ENCODE data around the gene STOX1. TPM values are rescaled to one million over a fixed set of nuclear protein-coding genes. Genes with fewer than 3 reads are reported as not detected.
A peak's percentile ranks its signal among the peaks of the same experiment; 100 is the strongest.

The STOX1 gene
- total and polyA plus RNA-seq, 2 of the 13 experiments (the other 11 are each of a cell fraction or from before 2014, with no cell fraction given) = 2.5 to 6.0 TPM

DNA sequence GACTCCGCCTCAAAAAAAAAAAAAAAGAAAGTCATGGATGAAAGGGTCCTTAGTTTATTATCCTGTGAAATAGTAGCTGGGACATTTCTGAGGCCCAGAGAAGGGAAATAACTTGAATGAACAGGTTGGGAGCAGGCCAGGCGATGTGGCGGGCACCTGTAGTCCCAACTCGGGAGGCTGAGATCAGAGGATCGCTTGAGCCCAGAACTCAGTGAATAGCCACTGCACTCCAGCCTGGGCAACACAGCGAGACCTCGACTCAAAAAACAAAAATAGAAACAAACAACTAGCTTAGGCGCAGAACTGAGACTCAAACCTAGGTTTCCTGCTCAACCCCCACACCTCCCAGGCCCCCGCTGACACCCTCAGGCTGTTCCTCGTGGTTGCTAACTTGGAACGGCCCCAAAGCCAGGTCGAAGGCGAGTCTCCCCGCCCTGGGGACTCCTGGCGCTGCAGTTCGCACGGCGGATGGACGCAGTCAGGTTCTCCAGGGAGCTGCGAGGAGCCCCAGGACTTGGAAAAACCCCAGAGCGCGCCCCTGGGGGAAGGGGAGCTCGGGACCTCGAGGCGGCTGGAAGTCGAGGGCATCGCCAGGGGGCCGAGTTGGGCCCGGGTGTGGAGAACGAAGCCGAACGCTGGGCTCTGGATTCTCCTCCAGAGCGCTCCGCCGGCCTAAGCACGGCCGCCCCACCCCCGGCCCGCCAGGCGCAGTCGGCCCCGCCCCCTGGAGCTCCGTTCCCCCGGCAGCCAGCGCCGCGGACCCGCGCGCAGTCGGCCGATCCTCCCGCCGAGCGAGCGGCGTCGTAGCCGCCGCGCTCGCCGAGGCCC is at the start of gene STOX1 (continued):
- TF ChIP-seq BRCA1 (CRISPR knock-in tag; IDR thresholded peaks at IDR 0.05) (no peak), SETDB1 (CRISPR knock-in tag; IDR thresholded peaks at IDR 0.05; ENCODE audit: borderline replicate concordance) (no peak), SRY (CRISPR knock-in tag; IDR thresholded peaks at IDR 0.05) (no peak), MTF1 (CRISPR knock-in tag; IDR thresholded peaks at IDR 0.05) (no peak), SAP130 (CRISPR knock-in tag; IDR thresholded peaks at IDR 0.05; ENCODE audit: low read depth) (0 out of 2 replicates have a peak, but pooled peaks have one; percentile 43), ARID2 (CRISPR knock-in tag; IDR thresholded peaks at IDR 0.05; ENCODE audit: borderline replicate concordance) (0 out of 2 replicates have a peak, but pooled peaks have one; percentile 28), ZFP37 (CRISPR knock-in tag; IDR thresholded peaks at IDR 0.05; ENCODE audit: borderline replicate concordance) (no peak), ZSCAN31 (CRISPR knock-in tag; IDR thresholded peaks at IDR 0.05; ENCODE audit: low read depth) (no peak), WIZ (CRISPR knock-in tag; IDR thresholded peaks at IDR 0.05) (no peak), ZNF350 (CRISPR knock-in tag; IDR thresholded peaks at IDR 0.05; ENCODE audit: borderline replicate concordance, low read depth) (peak; percentile 55; the same call in 1 of the 2 replicates), POGZ (CRISPR knock-in tag; IDR thresholded peaks at IDR 0.05) (0 out of 2 replicates have a peak, but pooled peaks have one; percentile 15), MAFG (CRISPR knock-in tag; IDR thresholded peaks at IDR 0.05) (no peak), KMT2B (CRISPR knock-in tag; IDR thresholded peaks at IDR 0.05) (peak; percentile 60), ZFP36 (IDR thresholded peaks at IDR 0.05; ENCODE audit: borderline replicate concordance, low read depth, low read length, partially characterized antibody) (no peak)
- TF ChIP-seq, protein P1, sequence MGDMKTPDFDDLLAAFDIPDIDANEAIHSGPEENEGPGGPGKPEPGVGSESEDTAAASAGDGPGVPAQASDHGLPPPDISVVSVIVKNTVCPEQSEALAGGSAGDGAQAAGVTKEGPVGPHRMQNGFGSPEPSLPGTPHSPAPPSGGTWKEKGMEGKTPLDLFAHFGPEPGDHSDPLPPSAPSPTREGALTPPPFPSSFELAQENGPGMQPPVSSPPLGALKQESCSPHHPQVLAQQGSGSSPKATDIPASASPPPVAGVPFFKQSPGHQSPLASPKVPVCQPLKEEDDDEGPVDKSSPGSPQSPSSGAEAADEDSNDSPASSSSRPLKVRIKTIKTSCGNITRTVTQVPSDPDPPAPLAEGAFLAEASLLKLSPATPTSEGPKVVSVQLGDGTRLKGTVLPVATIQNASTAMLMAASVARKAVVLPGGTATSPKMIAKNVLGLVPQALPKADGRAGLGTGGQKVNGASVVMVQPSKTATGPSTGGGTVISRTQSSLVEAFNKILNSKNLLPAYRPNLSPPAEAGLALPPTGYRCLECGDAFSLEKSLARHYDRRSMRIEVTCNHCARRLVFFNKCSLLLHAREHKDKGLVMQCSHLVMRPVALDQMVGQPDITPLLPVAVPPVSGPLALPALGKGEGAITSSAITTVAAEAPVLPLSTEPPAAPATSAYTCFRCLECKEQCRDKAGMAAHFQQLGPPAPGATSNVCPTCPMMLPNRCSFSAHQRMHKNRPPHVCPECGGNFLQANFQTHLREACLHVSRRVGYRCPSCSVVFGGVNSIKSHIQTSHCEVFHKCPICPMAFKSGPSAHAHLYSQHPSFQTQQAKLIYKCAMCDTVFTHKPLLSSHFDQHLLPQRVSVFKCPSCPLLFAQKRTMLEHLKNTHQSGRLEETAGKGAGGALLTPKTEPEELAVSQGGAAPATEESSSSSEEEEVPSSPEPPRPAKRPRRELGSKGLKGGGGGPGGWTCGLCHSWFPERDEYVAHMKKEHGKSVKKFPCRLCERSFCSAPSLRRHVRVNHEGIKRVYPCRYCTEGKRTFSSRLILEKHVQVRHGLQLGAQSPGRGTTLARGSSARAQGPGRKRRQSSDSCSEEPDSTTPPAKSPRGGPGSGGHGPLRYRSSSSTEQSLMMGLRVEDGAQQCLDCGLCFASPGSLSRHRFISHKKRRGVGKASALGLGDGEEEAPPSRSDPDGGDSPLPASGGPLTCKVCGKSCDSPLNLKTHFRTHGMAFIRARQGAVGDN (CRISPR knock-in tag; IDR thresholded peaks at IDR 0.05) = peak; percentile 88
- TF ChIP-seq, protein P2, sequence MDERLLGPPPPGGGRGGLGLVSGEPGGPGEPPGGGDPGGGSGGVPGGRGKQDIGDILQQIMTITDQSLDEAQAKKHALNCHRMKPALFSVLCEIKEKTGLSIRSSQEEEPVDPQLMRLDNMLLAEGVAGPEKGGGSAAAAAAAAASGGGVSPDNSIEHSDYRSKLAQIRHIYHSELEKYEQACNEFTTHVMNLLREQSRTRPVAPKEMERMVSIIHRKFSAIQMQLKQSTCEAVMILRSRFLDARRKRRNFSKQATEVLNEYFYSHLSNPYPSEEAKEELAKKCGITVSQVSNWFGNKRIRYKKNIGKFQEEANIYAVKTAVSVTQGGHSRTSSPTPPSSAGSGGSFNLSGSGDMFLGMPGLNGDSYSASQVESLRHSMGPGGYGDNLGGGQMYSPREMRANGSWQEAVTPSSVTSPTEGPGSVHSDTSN (CRISPR knock-in tag; IDR thresholded peaks at IDR 0.05) = no peak
- TF ChIP-seq, protein P3, sequence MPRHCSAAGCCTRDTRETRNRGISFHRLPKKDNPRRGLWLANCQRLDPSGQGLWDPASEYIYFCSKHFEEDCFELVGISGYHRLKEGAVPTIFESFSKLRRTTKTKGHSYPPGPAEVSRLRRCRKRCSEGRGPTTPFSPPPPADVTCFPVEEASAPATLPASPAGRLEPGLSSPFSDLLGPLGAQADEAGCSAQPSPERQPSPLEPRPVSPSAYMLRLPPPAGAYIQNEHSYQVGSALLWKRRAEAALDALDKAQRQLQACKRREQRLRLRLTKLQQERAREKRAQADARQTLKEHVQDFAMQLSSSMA (CRISPR knock-in tag; IDR thresholded peaks at IDR 0.05) = no peak
- TF ChIP-seq, protein P4, sequence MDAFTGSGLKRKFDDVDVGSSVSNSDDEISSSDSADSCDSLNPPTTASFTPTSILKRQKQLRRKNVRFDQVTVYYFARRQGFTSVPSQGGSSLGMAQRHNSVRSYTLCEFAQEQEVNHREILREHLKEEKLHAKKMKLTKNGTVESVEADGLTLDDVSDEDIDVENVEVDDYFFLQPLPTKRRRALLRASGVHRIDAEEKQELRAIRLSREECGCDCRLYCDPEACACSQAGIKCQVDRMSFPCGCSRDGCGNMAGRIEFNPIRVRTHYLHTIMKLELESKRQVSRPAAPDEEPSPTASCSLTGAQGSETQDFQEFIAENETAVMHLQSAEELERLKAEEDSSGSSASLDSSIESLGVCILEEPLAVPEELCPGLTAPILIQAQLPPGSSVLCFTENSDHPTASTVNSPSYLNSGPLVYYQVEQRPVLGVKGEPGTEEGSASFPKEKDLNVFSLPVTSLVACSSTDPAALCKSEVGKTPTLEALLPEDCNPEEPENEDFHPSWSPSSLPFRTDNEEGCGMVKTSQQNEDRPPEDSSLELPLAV (CRISPR knock-in tag; conservative IDR thresholded peaks at IDR 0.05; ENCODE audit: low read depth) = no peak
